ENCODE results near the gene MELTF.

- TF ChIP-seq CTCF (IDR thresholded peaks at IDR 0.05) (no peak), POLR2A (IDR thresholded peaks at IDR 0.05) (no peak)
Measured at GRCh38 chr3:197001106-197001971, 28.3 kb downstream of the MELTF start.
